Small intestine (tissue), 7 donors: ENCODE results near the gene NTRK2. TPM values are rescaled to one million over a fixed set of nuclear protein-coding genes. Genes with fewer than 3 reads are reported as not detected.

Experiments used
- DNase-seq, 2 donors: peaks; one replicate each; pipeline versions ENCODE4 v3.0.0 to v3.0.0-alpha.2; 2013
- FAIRE-seq: peaks from 2 replicates; lab custom pipeline; 2012; peaks lifted over from hg19 to GRCh38; lab: Jason Lieb, UNC
- H3K27ac ChIP-seq, 3 donors: one replicate each; pipeline ENCODE4 v1.5.1; 2013; ENCODE audit warnings: low read length in 2 of 3, mild to moderate bottlenecking in 2 of 3, control low read depth in 1 of 3, inconsistent platforms in 1 of 3, low read depth in 1 of 3, moderate library complexity in 1 of 3
- H3K27me3 ChIP-seq, 3 donors: one replicate each; pipeline ENCODE4 v1.6.1; 2013; ENCODE audit warnings: low read length in 3 of 3, inconsistent platforms in 1 of 3; ENCODE audit not compliant: control insufficient read depth in 3 of 3, insufficient read depth in 3 of 3
- H3K36me3 ChIP-seq, 3 donors: one replicate each; pipeline ENCODE4 v1.6.1; 2013; ENCODE audit warnings: low read length in 3 of 3, inconsistent platforms in 1 of 3, low read depth in 1 of 3, mild to moderate bottlenecking in 1 of 3, moderate library complexity in 1 of 3; ENCODE audit not compliant: control insufficient read depth in 3 of 3, insufficient read depth in 2 of 3
- H3K4me1 ChIP-seq, 3 donors: one replicate each; pipeline ENCODE4 v1.6.1; 2013; ENCODE audit warnings: low read length in 2 of 3, inconsistent platforms in 1 of 3, low read depth in 1 of 3, mild to moderate bottlenecking in 1 of 3, moderate library complexity in 1 of 3; ENCODE audit not compliant: control insufficient read depth in 3 of 3, insufficient read depth in 2 of 3
- H3K4me3 ChIP-seq, 3 donors: one replicate each; pipeline ENCODE4 v1.5.1; 2013; ENCODE audit warnings: low read length in 3 of 3, control low read depth in 1 of 3, inconsistent platforms in 1 of 3, low read depth in 1 of 3, mild to moderate bottlenecking in 1 of 3, moderate library complexity in 1 of 3
- H3K9me3 ChIP-seq, 2 donors: one replicate each; pipeline ENCODE4 v1.6.1; 2013; ENCODE audit warnings: low read depth in 1 of 2, low read length in 1 of 2; ENCODE audit not compliant: control insufficient read depth in 2 of 2, insufficient read depth in 1 of 2
- WGBS, 3 donors: extraction: QIAGEN DNeasy Blood & Tissue Kit; methylation state at CpG; one replicate each; pipeline ENCODE4 v1.1.7; 2013; 5-methylcytosine and 5-hydroxymethylcytosine counted together
- polyA plus RNA-seq, 4 donors: library from polyadenylated mRNA; stranded (reverse) in 3 of 4; unstranded in 1 of 4; fragments of 200-250 nt in 3 of 4; fragments of 120-200 nt in 1 of 4; gene quantifications; one replicate each; pipeline versions ENCODE4 v1.2.1 to v1.2.3, GENCODE V29; 2013
- donor health status: healthy with polysubstance abuse.
- donor health status: control.
- donor health status: control.
- donor health status: Bipolar disorder and iron deficiency.
- donor health status: healthy.

Gene NTRK2
- polyA plus RNA-seq, 4 donors = 0.16 to 1.1 TPM; not detected in 2

GRCh38 chr9:85030316-85030715, 360.8 kb downstream of the NTRK2 start:
- H3K4me3 ChIP-seq = no peak overlapping the region
- WGBS, 3 donors = 50 to 72% (median 61%) methylated on average over 1 of the region's 1 CpG
- no peaks in the 10 kb centered on the region for H3K36me3 ChIP-seq
- no peaks in the 10 kb centered on the region for H3K4me1 ChIP-seq
- peaks cover 0 to 6% (median 0%) of the 10 kb centered on the region in 3 donors for H3K27me3 ChIP-seq
- FAIRE-seq (no peak), DNase-seq (no peak)
- no peaks in the 10 kb centered on the region for H3K9me3 ChIP-seq
- no peak overlapping the region for H3K27ac ChIP-seq

GRCh38 chr9:85036496-85036895, 367.0 kb downstream of the NTRK2 start:
- Histone ChIP-seq H3K27me3 (peaks cover 2 to 13% (median 3%) of the 10 kb centered on the region in 3 donors), H3K36me3 (no peaks in the 10 kb centered on the region), H3K9me3 (no peaks in the 10 kb centered on the region), H3K4me3 (no peak overlapping the region), H3K4me1 (peaks cover 0 to 7% (median 0%) of the 10 kb centered on the region in 3 donors), H3K27ac (no peak overlapping the region)
- FAIRE-seq (no peak), DNase-seq (peak in 1 of 2 donors; percentile 75)
- 33 to 37% (median 35%) methylated on average over 2 of the region's 2 CpGs for WGBS, 3 donors

- 69 to 87% (median 77%) methylated on average over 2 of the region's 2 CpGs for WGBS, 3 donors
- no peak for FAIRE-seq
These were observed 368.5 kb downstream of the NTRK2 start for GRCh38 chr9:85038061-85038460.

GRCh38 chr9:85038824-85039608, 369.5 kb downstream of the NTRK2 start:
- Histone ChIP-seq H3K9me3 (no peaks in the 10 kb centered on the region), H3K4me1 (peaks cover 0 to 7% (median 0%) of the 10 kb centered on the region in 3 donors), H3K36me3 (no peaks in the 10 kb centered on the region), H3K27ac (no peak overlapping the region), H3K27me3 (peaks cover 2 to 13% (median 3%) of the 10 kb centered on the region in 3 donors), H3K4me3 (no peak overlapping the region)
- DNase-seq = no peak
- FAIRE-seq = no peak
- 39 to 60% (median 44%) methylated on average over 9 of the region's 9 CpGs for WGBS, 3 donors

More at GRCh38 chr9:85038061-85038460, 368.5 kb downstream of the NTRK2 start:
- Histone ChIP-seq H3K27me3 (peaks cover 2 to 13% (median 3%) of the 10 kb centered on the region in 3 donors), H3K9me3 (no peaks in the 10 kb centered on the region), H3K4me3 (no peak overlapping the region), H3K27ac (no peak overlapping the region), H3K36me3 (no peaks in the 10 kb centered on the region), H3K4me1 (peaks cover 0 to 7% (median 0%) of the 10 kb centered on the region in 3 donors)
- DNase-seq = no peak

- H3K4me3 ChIP-seq = no peak overlapping the region
- H3K27me3 ChIP-seq = peaks cover 0 to 13% (median 2%) of the 10 kb centered on the region in 3 donors
- H3K27ac ChIP-seq = no peak overlapping the region
- no peaks in the 10 kb centered on the region for H3K9me3 ChIP-seq
- peaks cover 0 to 7% (median 0%) of the 10 kb centered on the region in 3 donors for H3K4me1 ChIP-seq
- 80 to 81% (median 81%) methylated on average over 7 of the region's 7 CpGs for WGBS, 3 donors
- DNase-seq (no peak), FAIRE-seq (no peak)
- no peaks in the 10 kb centered on the region for H3K36me3 ChIP-seq
These were observed 370.6 kb downstream of the NTRK2 start for GRCh38 chr9:85040146-85040545.

GRCh38 chr9:85040821-85041465, 371.4 kb downstream of the NTRK2 start:
- no peak overlapping the region for H3K4me3 ChIP-seq
- peak in 1 of 2 donors; percentile 25 for DNase-seq
- no peak for FAIRE-seq
- WGBS, 3 donors = 15 to 33% (median 22%) methylated on average over 16 of the region's 16 CpGs
- no peak overlapping the region for H3K27ac ChIP-seq
- no peaks in the 10 kb centered on the region for H3K36me3 ChIP-seq
- H3K9me3 ChIP-seq = no peaks in the 10 kb centered on the region
- H3K4me1 ChIP-seq = peaks cover 0 to 5% (median 0%) of the 10 kb centered on the region in 3 donors
- H3K27me3 ChIP-seq = peaks cover 0 to 13% (median 2%) of the 10 kb centered on the region in 3 donors

- H3K36me3 ChIP-seq = no peaks in the 10 kb centered on the region
- WGBS, 3 donors = 65 to 83% (median 83%) methylated on average over 2 of the region's 2 CpGs
- no peak for FAIRE-seq
These were observed 372.1 kb downstream of the NTRK2 start for GRCh38 chr9:85041466-85042137.

GRCh38 chr9:85042981-85043647, 373.6 kb downstream of the NTRK2 start:
- no peak overlapping the region for H3K4me3 ChIP-seq
- DNase-seq (no peak), FAIRE-seq (no peak)
- no peaks in the 10 kb centered on the region for H3K4me1 ChIP-seq
- no peaks in the 10 kb centered on the region for H3K9me3 ChIP-seq
- H3K27me3 ChIP-seq = peaks cover 0 to 13% (median 2%) of the 10 kb centered on the region in 3 donors
- H3K27ac ChIP-seq = no peak overlapping the region
- 60 to 73% (median 70%) methylated on average over 3 of the region's 3 CpGs for WGBS, 3 donors
- H3K36me3 ChIP-seq = no peaks in the 10 kb centered on the region

More at GRCh38 chr9:85041466-85042137, 372.1 kb downstream of the NTRK2 start:
- Histone ChIP-seq H3K27me3 (peaks cover 0 to 13% (median 2%) of the 10 kb centered on the region in 3 donors), H3K9me3 (no peaks in the 10 kb centered on the region), H3K27ac (no peak overlapping the region), H3K4me1 (no peaks in the 10 kb centered on the region), H3K4me3 (no peak overlapping the region)
- DNase-seq = no peak
